Ishikawa (cell line): Measurements from ENCODE around the gene RRP36.

Source experiments
- CEBPB ChIP-seq: IDR thresholded peaks from 2 replicates; pipeline ENCODE4 v1.6.1; 2012
- CREB1 ChIP-seq: IDR thresholded peaks from 2 replicates; pipeline ENCODE4 v1.6.1; 2012; ENCODE audit warnings: low read depth
- EGR1 ChIP-seq: IDR thresholded peaks from 2 replicates; pipeline ENCODE4 v1.6.1; 2012
- EP300 ChIP-seq: IDR thresholded peaks from 2 replicates; pipeline ENCODE4 v1.6.1; 2012; ENCODE audit warnings: borderline replicate concordance
- FOXM1 ChIP-seq: IDR thresholded peaks from 2 replicates; pipeline ENCODE4 v1.6.1; 2012; ENCODE audit warnings: low read depth, borderline replicate concordance
- MAX ChIP-seq: IDR thresholded peaks from 2 replicates; pipeline ENCODE4 v1.6.1; 2012
- NFIC ChIP-seq: IDR thresholded peaks from 2 replicates; pipeline ENCODE4 v1.6.1; 2012
- RAD21 ChIP-seq: IDR thresholded peaks from 2 replicates; pipeline ENCODE4 v1.6.1; 2012; ENCODE audit warnings: low read depth
- REST ChIP-seq: IDR thresholded peaks from 2 replicates; pipeline ENCODE4 v1.6.1; 2012; ENCODE audit warnings: low read depth, mild to moderate bottlenecking
- TAF1 ChIP-seq: IDR thresholded peaks from 2 replicates; pipeline ENCODE4 v1.6.1; 2012; ENCODE audit warnings: low read depth, mild to moderate bottlenecking
- TCF12 ChIP-seq: IDR thresholded peaks from 2 replicates; pipeline ENCODE4 v1.6.1; 2012; ENCODE audit warnings: low read depth
- TEAD4 ChIP-seq: IDR thresholded peaks from 2 replicates; pipeline ENCODE4 v1.6.1; 2012
- USF1 ChIP-seq: IDR thresholded peaks from 2 replicates; pipeline ENCODE4 v1.6.1; 2012
- YY1 ChIP-seq: IDR thresholded peaks from 2 replicates; pipeline ENCODE4 v1.6.1; 2012; ENCODE audit warnings: low read depth
- ZBTB7A ChIP-seq: IDR thresholded peaks from 2 replicates; pipeline ENCODE4 v1.6.1; 2012; ENCODE audit warnings: low read depth

RRP36 gene

GRCh38 chr6:43013097-43013842, 8.2 kb upstream of the RRP36 start:
- TF ChIP-seq EGR1 = 0 out of 2 replicates have a peak, but pooled peaks have one; percentile 4
- TF ChIP-seq EP300 = no peak

GRCh38 chr6:43013843-43014433, 7.5 kb upstream of the RRP36 start, which contains the start of the genes KLHDC3 and MEA1:
KLHDC3 (plus strand) TSS chr6:43014249; CDS start chr6:43017193, 2,944 bp downstream.
MEA1 (minus strand) TSS chr6:43013946; CDS start chr6:43013813, 133 bp downstream.
- peak; percentile 61 for TF ChIP-seq CREB1
- TF ChIP-seq ZBTB7A = 0 out of 2 replicates have a peak, but pooled peaks have one; percentile 7
- TF ChIP-seq YY1 = no peak
- no peak for TF ChIP-seq EP300
- peak; percentile 75 for TF ChIP-seq USF1
- peak; percentile 90 for TF ChIP-seq MAX
- 0 out of 2 replicates have a peak, but pooled peaks have one; percentile 38 for TF ChIP-seq TCF12
- TF ChIP-seq TEAD4 = no peak
- TF ChIP-seq TAF1 = peak; percentile 57
- TF ChIP-seq EGR1 = 0 out of 2 replicates have a peak, but pooled peaks have one; percentile 1
- TF ChIP-seq NFIC = 0 out of 2 replicates have a peak, but pooled peaks have one; percentile 19

- TF ChIP-seq YY1 (0 out of 2 replicates have a peak, but pooled peaks have one; percentile 10), EP300 (no peak), FOXM1 (no peak), EGR1 (no peak), ZBTB7A (0 out of 2 replicates have a peak, but pooled peaks have one; percentile 24), TAF1 (no peak)
These were observed 7.0 kb upstream of the RRP36 start for GRCh38 chr6:43014434-43014909.

- TF ChIP-seq TAF1 = no peak
- TF ChIP-seq TEAD4 = no peak
- TF ChIP-seq RAD21 = no peak
- no peak for TF ChIP-seq MAX
- TF ChIP-seq CREB1 = no peak
- TF ChIP-seq FOXM1 = no peak
- no peak for TF ChIP-seq NFIC
- no peak for TF ChIP-seq YY1
- no peak for TF ChIP-seq CEBPB
- no peak for TF ChIP-seq REST
- no peak for TF ChIP-seq TCF12
These were observed 5.1 kb upstream of the RRP36 start for GRCh38 chr6:43016176-43016942.

GRCh38 chr6:43016943-43017334, 4.5 kb upstream of the RRP36 start:
- no peak for TF ChIP-seq USF1
- no peak for TF ChIP-seq CEBPB
- TF ChIP-seq TCF12 = no peak
- TF ChIP-seq CREB1 = no peak
- TF ChIP-seq YY1 = no peak
- no peak for TF ChIP-seq ZBTB7A
- no peak for TF ChIP-seq EGR1
- TF ChIP-seq TEAD4 = no peak
- no peak for TF ChIP-seq MAX
- no peak for TF ChIP-seq REST
